ENCODE measurements around the gene CDH4.
"Not testable (repeated sequence)": the region's sequence is repeated elsewhere in the genome, so short reads cannot be mapped to it uniquely, and the experiment has no call there.

Gene CDH4

DNA sequence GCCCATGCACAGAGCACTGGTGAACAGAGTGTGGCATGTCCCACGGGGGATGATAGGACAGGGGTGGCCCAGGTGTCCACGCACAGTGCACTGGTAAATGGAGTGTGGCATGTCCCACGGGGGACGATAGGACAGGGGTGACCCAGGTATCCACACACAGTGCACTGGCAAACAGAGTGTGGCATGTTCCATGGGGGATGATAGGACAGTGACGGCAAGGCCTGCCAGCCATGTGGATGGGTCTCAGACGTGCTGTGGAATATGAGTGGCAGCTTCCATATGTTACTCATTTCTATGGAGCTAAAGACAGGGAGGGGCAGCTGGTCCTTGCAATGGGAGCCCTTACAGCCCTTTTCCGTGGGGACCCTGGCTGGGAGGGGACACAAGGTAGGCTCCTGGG lies 168.7 kb downstream of the CDH4 start:
- DNase-seq (ENCODE audit: low read depth in 1 of 2, low spot score in 1 of 2) = no peak
- no peak for TF ChIP-seq JUND (IDR thresholded peaks at IDR 0.05; ENCODE audit: low read depth)
- in situ Hi-C loops (cut with HindIII; ENCODE audit: low pct_unique_long_range_greater_than_20kb, low sequenced_read_pairs) = no loop called here

- no peak for TF ChIP-seq JUND (IDR thresholded peaks at IDR 0.05; ENCODE audit: low read depth)
- in situ Hi-C loops (cut with HindIII; ENCODE audit: low pct_unique_long_range_greater_than_20kb, low sequenced_read_pairs) = no loop called here
- no peak for DNase-seq (ENCODE audit: low read depth in 1 of 2, low spot score in 1 of 2)
Measured at GRCh38 chr20:61422636-61423425, 170.8 kb downstream of the CDH4 start.

GRCh38 chr20:61424011-61424627 lies 172.1 kb downstream of the CDH4 start:
- no peak for DNase-seq (ENCODE audit: low read depth in 1 of 2, low spot score in 1 of 2)
- no peak for TF ChIP-seq JUND (IDR thresholded peaks at IDR 0.05; ENCODE audit: low read depth)
- in situ Hi-C loops (cut with HindIII; ENCODE audit: low pct_unique_long_range_greater_than_20kb, low sequenced_read_pairs) = no loop called here

DNA sequence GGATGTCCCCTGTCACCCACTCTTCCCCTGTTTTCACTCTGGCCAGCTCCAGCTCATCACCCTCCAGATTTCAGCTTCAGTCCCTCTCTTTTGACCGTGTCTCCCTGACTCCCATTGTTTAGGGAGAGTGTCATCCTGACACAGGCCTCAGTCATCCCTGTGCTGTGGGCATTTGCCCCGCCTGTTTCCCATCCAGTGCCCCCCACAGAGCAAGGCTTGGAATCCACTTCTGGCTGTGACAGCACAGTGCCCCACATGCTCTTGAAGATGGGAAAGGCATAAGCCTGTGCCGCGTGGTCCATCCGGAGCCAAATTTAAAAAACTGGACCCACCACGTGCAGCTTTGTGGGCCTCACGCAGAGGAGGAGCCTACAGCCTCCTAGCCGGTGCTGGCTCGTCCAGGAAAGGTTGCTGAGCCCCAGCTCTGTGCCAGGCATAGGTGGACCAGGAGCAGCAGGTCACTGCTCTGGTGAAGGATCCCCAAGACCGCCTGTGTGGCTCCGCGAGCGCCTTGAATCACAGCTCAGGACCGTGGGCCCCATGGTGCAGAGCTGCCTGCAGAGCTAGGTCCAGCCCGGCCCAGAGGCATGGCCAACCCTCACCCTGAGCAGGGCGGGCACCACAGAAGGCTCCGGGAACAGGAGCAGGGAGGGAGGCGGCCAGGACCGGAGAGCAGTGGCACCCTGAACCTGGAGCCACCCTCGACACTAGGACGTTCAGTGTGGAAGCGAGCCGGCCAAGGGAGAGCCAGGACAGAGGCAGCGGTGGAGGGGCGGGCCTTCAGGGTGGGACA lies 172.8 kb downstream of the CDH4 start:
- in situ Hi-C loops (cut with HindIII; ENCODE audit: low pct_unique_long_range_greater_than_20kb, low sequenced_read_pairs) = no loop called here
- DNase-seq (ENCODE audit: low read depth in 1 of 2, low spot score in 1 of 2) = no peak
- TF ChIP-seq JUND (IDR thresholded peaks at IDR 0.05; ENCODE audit: low read depth) = no peak

DNA sequence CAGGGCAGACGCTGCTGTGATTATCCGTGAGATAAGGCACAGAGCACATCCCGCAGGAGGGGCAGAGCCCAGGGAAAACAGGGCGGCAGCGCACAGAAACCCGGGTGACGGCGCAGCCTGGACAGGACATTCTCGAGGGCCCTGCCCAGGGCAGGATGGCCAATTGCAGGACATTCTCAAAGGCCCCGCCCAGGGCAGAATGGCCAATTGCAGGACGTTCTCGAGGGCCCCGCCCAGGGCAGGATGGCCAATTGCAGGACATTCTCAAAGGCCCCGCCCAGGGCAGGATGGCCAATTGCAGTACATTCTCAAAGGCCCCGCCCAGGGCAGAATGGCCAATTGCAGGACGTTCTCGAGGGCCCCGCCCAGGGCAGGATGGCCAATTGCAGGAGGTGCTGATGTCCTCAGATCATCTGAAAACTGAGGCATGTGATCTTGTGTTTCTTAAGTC lies 173.5 kb downstream of the CDH4 start:
- in situ Hi-C loops (cut with HindIII; ENCODE audit: low pct_unique_long_range_greater_than_20kb, low sequenced_read_pairs); DNase-seq (ENCODE audit: low read depth in 1 of 2, low spot score in 1 of 2): not testable (repeated sequence)

DNA sequence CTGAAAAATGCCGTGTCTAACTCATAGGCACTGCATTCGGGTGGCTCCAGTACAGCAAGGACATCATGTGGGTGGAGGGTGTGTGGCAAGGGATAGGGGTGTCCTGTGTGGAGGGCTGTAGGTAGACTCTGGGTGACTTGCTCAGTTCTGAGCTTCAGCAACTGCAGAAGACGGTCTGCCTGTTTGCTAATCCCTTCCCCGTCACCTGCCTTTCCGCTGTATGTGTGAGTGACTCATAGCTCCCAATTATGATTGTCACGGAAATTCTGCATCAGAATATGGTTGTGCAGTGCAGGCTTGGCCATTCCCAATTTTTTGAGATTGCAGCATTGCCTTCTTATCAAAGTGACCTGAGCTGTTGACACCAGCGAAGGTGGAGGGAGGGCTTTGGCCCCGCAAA lies 174.3 kb downstream of the CDH4 start:
- DNase-seq (ENCODE audit: low read depth in 1 of 2, low spot score in 1 of 2) = no peak
- no peak for TF ChIP-seq JUND (IDR thresholded peaks at IDR 0.05; ENCODE audit: low read depth)
- in situ Hi-C loops (cut with HindIII; ENCODE audit: low pct_unique_long_range_greater_than_20kb, low sequenced_read_pairs) = no loop called here

DNA sequence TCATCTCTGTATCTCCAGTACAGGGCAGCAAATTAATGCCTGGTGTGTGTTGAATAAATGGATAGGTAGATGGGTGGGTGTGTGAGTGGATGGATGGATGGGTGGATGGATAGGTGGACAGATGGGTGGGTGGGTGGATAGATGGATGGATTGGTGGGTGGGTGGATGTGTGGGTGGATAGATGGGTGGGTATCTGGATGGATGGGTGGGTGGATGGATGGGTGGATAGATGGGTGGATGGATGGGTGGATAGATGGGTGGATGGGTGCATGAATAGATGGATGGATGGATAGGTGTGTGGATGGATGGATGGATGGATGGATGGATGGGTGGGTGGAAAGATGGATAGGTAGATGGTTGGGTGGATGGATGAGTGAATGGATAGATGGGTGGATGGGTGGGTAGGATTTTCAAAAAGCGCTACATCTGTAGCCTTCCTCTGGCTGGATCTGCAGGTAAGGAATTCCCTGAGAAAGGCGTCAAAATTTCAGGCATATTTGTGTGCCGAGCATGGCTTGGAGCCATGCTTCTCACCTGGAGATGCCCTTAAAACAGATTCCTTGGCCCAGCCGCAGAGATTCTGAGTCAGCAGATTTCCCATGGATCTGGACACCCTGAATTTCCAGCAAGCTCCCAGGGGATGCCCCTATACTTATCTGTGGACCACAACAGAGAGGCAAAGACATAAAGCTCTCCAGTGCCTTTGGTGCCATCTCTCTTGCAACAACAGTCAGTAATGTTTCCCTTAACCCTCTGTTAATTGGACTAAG lies 177.6 kb downstream of the CDH4 start:
- no peak for TF ChIP-seq JUND (IDR thresholded peaks at IDR 0.05; ENCODE audit: low read depth)
- no peak for DNase-seq (ENCODE audit: low read depth in 1 of 2, low spot score in 1 of 2)
- in situ Hi-C loops (cut with HindIII; ENCODE audit: low pct_unique_long_range_greater_than_20kb, low sequenced_read_pairs) = no loop called here

GRCh38 chr20:61430228-61430624 lies 178.2 kb downstream of the CDH4 start:
- TF ChIP-seq JUND (IDR thresholded peaks at IDR 0.05; ENCODE audit: low read depth) = no peak
- in situ Hi-C loops (cut with HindIII; ENCODE audit: low pct_unique_long_range_greater_than_20kb, low sequenced_read_pairs) = no loop called here
- no peak for DNase-seq (ENCODE audit: low read depth in 1 of 2, low spot score in 1 of 2)

- no peak for DNase-seq (ENCODE audit: low read depth in 1 of 2, low spot score in 1 of 2)
- no peak for TF ChIP-seq JUND (IDR thresholded peaks at IDR 0.05; ENCODE audit: low read depth)
Measured at GRCh38 chr20:61433176-61433575, 181.1 kb downstream of the CDH4 start.

DNA sequence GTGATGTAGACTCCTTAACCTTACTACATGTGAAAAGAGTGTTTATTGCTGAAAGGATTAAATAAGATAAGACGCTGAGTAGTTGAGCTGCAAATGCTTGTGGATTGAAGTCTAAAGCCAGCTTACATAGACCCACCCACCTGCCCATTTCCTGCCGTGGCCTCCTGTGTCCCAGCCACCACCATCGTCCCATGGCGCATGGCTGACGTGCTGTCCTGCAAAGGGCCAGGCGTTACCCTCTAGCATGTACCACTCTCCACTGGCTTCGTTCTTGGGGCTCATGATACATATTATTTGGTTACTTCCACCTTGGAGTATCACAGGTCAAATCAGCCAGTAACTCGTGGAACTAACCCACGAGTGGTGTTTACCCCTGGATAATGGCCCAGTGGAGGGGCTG lies 181.8 kb downstream of the CDH4 start:
- in situ Hi-C loops (cut with HindIII; ENCODE audit: low pct_unique_long_range_greater_than_20kb, low sequenced_read_pairs) = no loop called here
- no peak for TF ChIP-seq JUND (IDR thresholded peaks at IDR 0.05; ENCODE audit: low read depth)
- no peak for DNase-seq (ENCODE audit: low read depth in 1 of 2, low spot score in 1 of 2)

More at GRCh38 chr20:61433176-61433575, 181.1 kb downstream of the CDH4 start:
- in situ Hi-C loops (cut with HindIII; ENCODE audit: low pct_unique_long_range_greater_than_20kb, low sequenced_read_pairs) = no loop called here

DNA sequence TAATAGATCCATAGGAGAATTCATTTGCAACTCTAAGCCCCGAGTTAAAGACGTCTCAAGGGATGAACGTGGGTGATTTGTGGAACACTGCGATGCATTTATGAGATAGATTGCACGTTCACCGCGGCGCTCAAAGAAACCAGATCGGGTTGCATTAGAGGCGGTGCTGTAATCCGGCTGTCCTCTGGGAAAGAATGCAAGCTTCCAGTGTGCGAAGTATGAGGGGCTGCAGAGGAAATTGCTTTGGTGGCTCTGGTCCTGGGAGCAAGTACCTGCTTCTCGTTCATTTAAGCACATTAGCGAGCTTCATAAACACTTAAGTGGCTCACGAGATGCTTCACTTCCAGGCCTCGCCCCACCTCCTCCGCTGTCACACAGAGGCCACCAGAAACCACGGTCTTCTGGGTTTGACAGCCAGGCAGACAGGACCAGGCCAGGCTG lies 182.3 kb downstream of the CDH4 start:
- in situ Hi-C loops (cut with HindIII; ENCODE audit: low pct_unique_long_range_greater_than_20kb, low sequenced_read_pairs) = no loop called here

DNA sequence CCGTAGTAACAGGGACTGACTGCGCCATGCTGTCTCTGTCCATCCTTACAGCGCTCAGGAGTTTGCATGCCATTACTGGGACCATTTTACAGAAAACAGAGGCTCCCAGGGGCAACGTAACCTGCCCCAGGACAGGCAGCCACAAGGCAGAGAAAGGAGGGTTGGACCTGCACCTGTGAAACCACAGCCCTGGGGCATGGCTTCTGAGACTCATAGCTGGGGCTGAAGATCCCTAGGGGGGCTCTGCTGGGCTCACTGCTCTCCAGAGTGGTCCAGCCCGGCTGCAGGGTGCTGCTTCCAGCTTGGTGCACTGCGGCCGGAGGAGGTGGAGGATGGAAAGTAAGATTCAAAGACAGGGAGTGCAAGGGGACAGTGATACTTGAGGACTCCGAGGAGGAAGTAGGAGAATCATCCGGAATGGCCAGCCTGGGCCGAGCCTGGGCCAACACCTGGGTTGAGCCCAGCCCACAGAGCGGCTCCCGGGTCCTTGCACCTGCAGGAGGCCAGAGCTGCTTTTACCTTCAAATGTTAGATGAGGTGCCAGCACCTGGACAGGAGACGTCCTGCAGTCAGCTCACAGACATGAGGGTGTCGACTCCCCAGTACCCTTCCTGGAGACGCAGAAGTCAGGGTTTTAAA lies 183.2 kb downstream of the CDH4 start:
- in situ Hi-C loops (cut with HindIII; ENCODE audit: low pct_unique_long_range_greater_than_20kb, low sequenced_read_pairs) = no loop called here
- DNase-seq (ENCODE audit: low read depth in 1 of 2, low spot score in 1 of 2) = no peak
- no peak for TF ChIP-seq JUND (IDR thresholded peaks at IDR 0.05; ENCODE audit: low read depth)

More for the DNA sequence above, 182.3 kb downstream of the CDH4 start:
- no peak for DNase-seq (ENCODE audit: low read depth in 1 of 2, low spot score in 1 of 2)
- TF ChIP-seq JUND (IDR thresholded peaks at IDR 0.05; ENCODE audit: low read depth) = no peak

Measured in T47D (cell line).